OCI-LY7 (cell line): ENCODE data around the gene TYW1B.
"Not testable (repeated sequence)": the region's sequence is repeated elsewhere in the genome, so short reads cannot be mapped to it uniquely, and the experiment has no call there.

Source experiments
- EZH2phosphoT487 ChIP-seq: fragments of 200-600 bp; sonication (generic); IDR thresholded peaks from 2 replicates; pipeline ENCODE4 v1.6.1; 2018; ENCODE audit warnings: low read depth, borderline replicate concordance, mild to moderate bottlenecking, mixed run types, antibody characterized with exemption, low read length, moderate library complexity, mixed read lengths
- TF ChIP-seq, protein P1 (sequence below): fragments of 200-600 bp; sonication (generic); conservative IDR thresholded peaks from 2 replicates; pipeline ENCODE4 v1.5.1; 2014; ENCODE audit warnings: mild to moderate bottlenecking, antibody characterized with exemption, low read length, moderate library complexity, mixed read lengths

DNA sequence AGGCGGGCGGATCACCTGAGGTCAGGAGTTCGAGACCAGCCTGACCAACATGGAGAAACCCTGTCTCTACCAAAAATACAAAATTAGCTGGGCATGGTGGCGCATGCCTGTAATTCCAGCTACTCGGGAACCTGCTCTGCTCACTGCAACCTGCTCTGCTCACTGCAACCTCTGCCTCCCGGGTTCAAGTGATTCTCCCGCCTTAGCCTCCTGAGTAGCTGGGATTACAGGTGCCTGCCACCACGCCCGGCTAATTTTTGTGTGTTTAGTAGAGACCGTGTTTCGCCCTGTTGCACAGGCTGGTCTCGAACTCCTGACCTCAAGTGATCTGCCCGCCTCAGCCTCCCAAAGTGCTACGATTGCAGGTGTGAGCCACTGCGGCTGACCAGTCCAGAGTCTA, 16.1 kb upstream of the TYW1B start:
- TF ChIP-seq, protein P1, sequence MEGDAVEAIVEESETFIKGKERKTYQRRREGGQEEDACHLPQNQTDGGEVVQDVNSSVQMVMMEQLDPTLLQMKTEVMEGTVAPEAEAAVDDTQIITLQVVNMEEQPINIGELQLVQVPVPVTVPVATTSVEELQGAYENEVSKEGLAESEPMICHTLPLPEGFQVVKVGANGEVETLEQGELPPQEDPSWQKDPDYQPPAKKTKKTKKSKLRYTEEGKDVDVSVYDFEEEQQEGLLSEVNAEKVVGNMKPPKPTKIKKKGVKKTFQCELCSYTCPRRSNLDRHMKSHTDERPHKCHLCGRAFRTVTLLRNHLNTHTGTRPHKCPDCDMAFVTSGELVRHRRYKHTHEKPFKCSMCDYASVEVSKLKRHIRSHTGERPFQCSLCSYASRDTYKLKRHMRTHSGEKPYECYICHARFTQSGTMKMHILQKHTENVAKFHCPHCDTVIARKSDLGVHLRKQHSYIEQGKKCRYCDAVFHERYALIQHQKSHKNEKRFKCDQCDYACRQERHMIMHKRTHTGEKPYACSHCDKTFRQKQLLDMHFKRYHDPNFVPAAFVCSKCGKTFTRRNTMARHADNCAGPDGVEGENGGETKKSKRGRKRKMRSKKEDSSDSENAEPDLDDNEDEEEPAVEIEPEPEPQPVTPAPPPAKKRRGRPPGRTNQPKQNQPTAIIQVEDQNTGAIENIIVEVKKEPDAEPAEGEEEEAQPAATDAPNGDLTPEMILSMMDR = not testable (repeated sequence)
- TF ChIP-seq EZH2phosphoT487 = not testable (repeated sequence)
